Measurements from ENCODE around the gene CLCN7. TPM values are rescaled to one million over a fixed set of nuclear protein-coding genes. Genes with fewer than 3 reads are reported as not detected.

Gene CLCN7
- total RNA-seq, 4 donors from 2014 or later, result 61.1 to 134 (median 100) TPM

DNA sequence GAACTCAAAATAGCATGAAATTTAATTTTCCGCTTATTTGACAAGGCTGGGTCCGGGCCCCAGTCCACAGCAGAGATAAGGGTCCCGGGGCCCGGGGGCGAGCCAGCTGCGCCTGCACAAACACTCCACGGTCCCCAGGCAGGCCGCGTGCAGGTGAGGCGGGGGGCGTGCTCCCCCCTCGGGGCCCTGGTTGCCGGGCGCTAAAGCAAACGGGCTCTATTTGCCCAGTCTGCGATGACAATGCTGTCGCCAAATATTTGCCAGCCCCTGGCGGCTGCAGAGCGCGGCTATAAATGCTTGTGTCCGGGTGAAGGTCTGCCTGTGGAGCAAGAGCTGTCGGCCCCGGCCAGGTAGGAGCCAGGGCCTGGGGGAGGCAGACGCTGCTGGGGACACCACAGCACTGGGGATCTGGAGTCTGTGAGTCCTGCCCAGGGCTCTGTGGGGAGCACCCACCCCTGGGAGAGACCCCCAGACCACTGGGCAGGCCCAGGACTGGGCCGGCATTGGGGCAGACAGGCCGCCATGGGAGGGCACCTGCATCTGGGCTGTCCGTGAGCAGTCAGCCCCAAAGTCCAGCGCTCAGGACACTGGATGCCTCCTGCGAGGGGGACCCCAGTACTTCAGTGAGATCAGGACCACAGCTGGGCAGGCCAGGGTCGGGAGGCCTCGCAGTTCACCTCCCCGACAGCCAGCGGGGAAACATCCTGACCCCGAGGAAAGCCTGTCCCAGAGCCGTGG is 43.9 kb downstream of the CLCN7 start, which contains the start of gene PERCC1:
Gene PERCC1 (plus strand): TSS at position 320 of the 738 bp plus-strand sequence. CDS start 1,516 bp downstream, outside the sequence.
- Histone ChIP-seq H3K27ac (no peak within 1 kb of the TSS), H3K4me3 (no peak within 1 kb of the TSS)

DNA sequence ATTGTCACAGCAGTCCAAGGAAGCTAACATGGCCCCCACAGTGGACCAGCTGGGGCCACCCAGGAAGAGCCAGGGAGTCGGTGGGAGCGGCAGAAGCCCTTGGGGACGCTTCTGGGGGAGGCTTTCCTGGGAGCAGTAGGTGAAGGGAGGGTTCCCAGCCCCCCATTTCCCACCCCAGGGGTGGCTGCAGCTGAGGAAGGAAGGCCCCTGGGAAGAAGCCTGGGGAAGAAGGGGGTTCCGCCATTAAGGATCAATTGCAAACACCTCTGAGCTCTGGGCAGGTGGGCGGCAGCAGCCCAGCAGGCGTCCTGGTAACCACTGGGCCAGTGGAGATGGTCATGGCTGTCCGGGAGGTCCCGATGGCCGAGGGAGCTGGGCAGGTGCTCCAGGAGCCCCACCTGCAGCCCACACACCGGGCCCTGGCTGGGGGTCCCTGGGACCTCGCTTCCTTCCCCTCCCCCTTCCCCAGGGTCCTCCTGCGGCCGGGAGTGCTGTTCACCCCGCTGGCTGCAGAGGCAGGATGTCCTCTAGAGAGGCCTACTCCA is 44.5 kb downstream of the CLCN7 start:
- TF ChIP-seq EP300 (IDR thresholded peaks at IDR 0.05) (no peak), POLR2AphosphoS5 (IDR thresholded peaks at IDR 0.05) (no peak), POLR2A (IDR thresholded peaks at IDR 0.05) (no peak)
- TF ChIP-seq, protein P1, sequence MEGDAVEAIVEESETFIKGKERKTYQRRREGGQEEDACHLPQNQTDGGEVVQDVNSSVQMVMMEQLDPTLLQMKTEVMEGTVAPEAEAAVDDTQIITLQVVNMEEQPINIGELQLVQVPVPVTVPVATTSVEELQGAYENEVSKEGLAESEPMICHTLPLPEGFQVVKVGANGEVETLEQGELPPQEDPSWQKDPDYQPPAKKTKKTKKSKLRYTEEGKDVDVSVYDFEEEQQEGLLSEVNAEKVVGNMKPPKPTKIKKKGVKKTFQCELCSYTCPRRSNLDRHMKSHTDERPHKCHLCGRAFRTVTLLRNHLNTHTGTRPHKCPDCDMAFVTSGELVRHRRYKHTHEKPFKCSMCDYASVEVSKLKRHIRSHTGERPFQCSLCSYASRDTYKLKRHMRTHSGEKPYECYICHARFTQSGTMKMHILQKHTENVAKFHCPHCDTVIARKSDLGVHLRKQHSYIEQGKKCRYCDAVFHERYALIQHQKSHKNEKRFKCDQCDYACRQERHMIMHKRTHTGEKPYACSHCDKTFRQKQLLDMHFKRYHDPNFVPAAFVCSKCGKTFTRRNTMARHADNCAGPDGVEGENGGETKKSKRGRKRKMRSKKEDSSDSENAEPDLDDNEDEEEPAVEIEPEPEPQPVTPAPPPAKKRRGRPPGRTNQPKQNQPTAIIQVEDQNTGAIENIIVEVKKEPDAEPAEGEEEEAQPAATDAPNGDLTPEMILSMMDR (IDR thresholded peaks at IDR 0.05), result no peak
- DNase-seq (ENCODE audit: low spot score in 2 of 2), result no peak
- H3K27me3 ChIP-seq, result no peaks in the 10 kb centered on the region
- no peak overlapping the region for H3K4me3 ChIP-seq
- no peak overlapping the region for H3K27ac ChIP-seq
- peaks cover 11% of the 10 kb centered on the region for H3K4me1 ChIP-seq
- 74% methylated on average over 3 of the region's 14 CpGs for WGBS
- H3K9me3 ChIP-seq, result no peaks in the 10 kb centered on the region
- H3K36me3 ChIP-seq, result no peaks in the 10 kb centered on the region

More for the DNA sequence above, 43.9 kb downstream of the CLCN7 start, which contains the start of gene PERCC1:
- Histone ChIP-seq H3K27me3 (no peaks in the 10 kb centered on the region), H3K4me1 (peaks cover 11% of the 10 kb centered on the region), H3K9me3 (no peaks in the 10 kb centered on the region), H3K36me3 (no peaks in the 10 kb centered on the region)
- no peak for DNase-seq (ENCODE audit: low spot score in 2 of 2)
- TF ChIP-seq EP300 (IDR thresholded peaks at IDR 0.05), result no peak
- TF ChIP-seq, protein P1 (IDR thresholded peaks at IDR 0.05), result no peak
- TF ChIP-seq POLR2AphosphoS5 (IDR thresholded peaks at IDR 0.05), result no peak
- no peak for TF ChIP-seq POLR2A (IDR thresholded peaks at IDR 0.05)
- 80% methylated on average over 5 of the region's 35 CpGs for WGBS

DNA sequence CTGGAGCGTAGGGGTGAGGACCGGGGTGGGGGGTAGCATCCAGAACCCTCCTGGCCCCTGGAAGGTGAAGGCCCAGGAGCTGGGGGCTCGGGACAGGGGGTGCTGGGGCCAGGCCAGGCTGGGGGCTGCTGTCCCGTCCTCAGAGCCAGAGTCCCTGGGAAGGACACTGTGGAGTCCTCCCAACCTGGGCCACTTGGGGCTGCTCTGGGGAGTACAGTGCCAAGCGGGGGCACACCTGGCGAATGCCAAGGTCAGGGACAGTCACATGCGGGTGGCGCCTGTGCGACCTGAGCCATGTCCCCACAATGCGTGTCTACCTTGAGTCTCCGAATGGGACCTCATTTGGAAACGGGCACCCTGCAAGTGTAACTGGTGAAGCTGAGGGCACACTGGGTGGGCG is 45.2 kb downstream of the CLCN7 start:
- no peaks in the 10 kb centered on the region for H3K27me3 ChIP-seq
- TF ChIP-seq POLR2AphosphoS5 (IDR thresholded peaks at IDR 0.05) (no peak), POLR2A (IDR thresholded peaks at IDR 0.05) (no peak), EP300 (IDR thresholded peaks at IDR 0.05) (no peak)
- TF ChIP-seq, protein P1 (IDR thresholded peaks at IDR 0.05), result no peak
- no peaks in the 10 kb centered on the region for H3K36me3 ChIP-seq
- no peak overlapping the region for H3K4me3 ChIP-seq
- no peak overlapping the region for H3K27ac ChIP-seq
- no peaks in the 10 kb centered on the region for H3K9me3 ChIP-seq
- no peak for DNase-seq (ENCODE audit: low spot score in 2 of 2)
- WGBS, result 97% methylated on average over 10 of the region's 13 CpGs
- peaks cover 11% of the 10 kb centered on the region for H3K4me1 ChIP-seq

DNA sequence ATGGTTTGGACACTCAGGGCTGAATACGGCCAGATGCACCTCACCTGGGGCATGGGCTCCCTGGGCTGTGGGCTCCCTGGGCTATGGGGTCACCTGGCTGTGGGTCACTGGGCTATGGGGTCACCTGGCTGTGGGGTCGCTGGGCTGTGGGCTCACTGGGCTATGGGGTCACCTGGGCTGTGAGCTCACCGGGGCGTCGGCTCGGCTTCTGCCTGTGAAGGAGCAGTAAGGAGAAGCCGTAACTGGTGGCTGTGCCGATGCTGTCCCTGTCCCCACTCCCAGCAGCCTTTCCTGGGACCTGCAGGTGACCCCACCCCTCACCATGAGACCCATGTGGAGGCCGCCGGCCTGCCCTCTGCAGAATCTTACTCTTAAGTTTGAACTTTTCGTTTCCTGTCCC is 45.8 kb downstream of the CLCN7 start:
- no peak overlapping the region for H3K27ac ChIP-seq
- WGBS, result 73% methylated on average over 6 of the region's 11 CpGs
- no peaks in the 10 kb centered on the region for H3K27me3 ChIP-seq
- TF ChIP-seq, protein P1 (IDR thresholded peaks at IDR 0.05), result no peak
- TF ChIP-seq EP300 (IDR thresholded peaks at IDR 0.05), result no peak
- no peak for TF ChIP-seq POLR2AphosphoS5 (IDR thresholded peaks at IDR 0.05)
- no peak for TF ChIP-seq POLR2A (IDR thresholded peaks at IDR 0.05)
- peaks cover 11% of the 10 kb centered on the region for H3K4me1 ChIP-seq
- no peaks in the 10 kb centered on the region for H3K36me3 ChIP-seq
- H3K4me3 ChIP-seq, result peak overlapping the region; percentile 27
- no peaks in the 10 kb centered on the region for H3K9me3 ChIP-seq
- DNase-seq (ENCODE audit: low spot score in 2 of 2), result no peak

DNA sequence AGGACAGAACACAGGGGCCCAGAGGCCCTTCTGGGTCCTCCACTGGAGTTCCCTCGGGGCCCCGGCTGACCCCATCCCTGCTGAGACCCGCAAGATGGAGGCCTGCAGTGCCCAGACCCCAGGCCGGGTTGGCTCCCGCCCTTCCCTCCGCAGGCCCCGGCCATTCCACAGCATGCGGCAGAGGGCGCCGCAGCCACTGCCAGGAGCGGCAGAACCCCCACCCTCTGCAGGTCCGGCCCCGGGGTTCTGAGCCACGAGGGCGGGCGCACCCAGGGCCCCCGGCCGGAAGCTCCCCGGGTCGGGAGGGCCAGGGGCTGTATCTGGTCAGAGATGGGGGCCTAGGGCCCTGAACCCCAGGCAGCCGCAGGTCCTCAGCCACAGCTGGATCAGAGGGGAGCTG is 46.3 kb downstream of the CLCN7 start:
- WGBS, result no CpG with 5 or more reads among the region's 21 CpGs
- DNase-seq (ENCODE audit: low spot score in 2 of 2), result no peak

More for the DNA sequence above, 46.3 kb downstream of the CLCN7 start:
- no peak overlapping the region for H3K27ac ChIP-seq
- no peaks in the 10 kb centered on the region for H3K9me3 ChIP-seq
- H3K4me1 ChIP-seq, result peaks cover 11% of the 10 kb centered on the region
- no peaks in the 10 kb centered on the region for H3K36me3 ChIP-seq
- TF ChIP-seq EP300 (IDR thresholded peaks at IDR 0.05) (no peak), POLR2AphosphoS5 (IDR thresholded peaks at IDR 0.05) (no peak), POLR2A (IDR thresholded peaks at IDR 0.05) (no peak)
- TF ChIP-seq, protein P1 (IDR thresholded peaks at IDR 0.05), result peak; percentile 3 to 51
- H3K4me3 ChIP-seq, result peak overlapping the region; percentile 27
- no peaks in the 10 kb centered on the region for H3K27me3 ChIP-seq
